Dermis lymphatic vessel endothelial cell (primary cell): ENCODE results near the gene TMEM255A. TPM values are rescaled to one million over a fixed set of nuclear protein-coding genes. Genes with fewer than 3 reads are reported as not detected.

Experiments
- total RNA-seq: library from RNA; depleted of rRNA; stranded (reverse); fragments of >200 nt; gene quantifications from 2 replicates; pipeline ENCODE4 v1.2.1, GENCODE V29; 2014

TMEM255A gene
- total RNA-seq, result not detected in 2 replicates

DNA sequence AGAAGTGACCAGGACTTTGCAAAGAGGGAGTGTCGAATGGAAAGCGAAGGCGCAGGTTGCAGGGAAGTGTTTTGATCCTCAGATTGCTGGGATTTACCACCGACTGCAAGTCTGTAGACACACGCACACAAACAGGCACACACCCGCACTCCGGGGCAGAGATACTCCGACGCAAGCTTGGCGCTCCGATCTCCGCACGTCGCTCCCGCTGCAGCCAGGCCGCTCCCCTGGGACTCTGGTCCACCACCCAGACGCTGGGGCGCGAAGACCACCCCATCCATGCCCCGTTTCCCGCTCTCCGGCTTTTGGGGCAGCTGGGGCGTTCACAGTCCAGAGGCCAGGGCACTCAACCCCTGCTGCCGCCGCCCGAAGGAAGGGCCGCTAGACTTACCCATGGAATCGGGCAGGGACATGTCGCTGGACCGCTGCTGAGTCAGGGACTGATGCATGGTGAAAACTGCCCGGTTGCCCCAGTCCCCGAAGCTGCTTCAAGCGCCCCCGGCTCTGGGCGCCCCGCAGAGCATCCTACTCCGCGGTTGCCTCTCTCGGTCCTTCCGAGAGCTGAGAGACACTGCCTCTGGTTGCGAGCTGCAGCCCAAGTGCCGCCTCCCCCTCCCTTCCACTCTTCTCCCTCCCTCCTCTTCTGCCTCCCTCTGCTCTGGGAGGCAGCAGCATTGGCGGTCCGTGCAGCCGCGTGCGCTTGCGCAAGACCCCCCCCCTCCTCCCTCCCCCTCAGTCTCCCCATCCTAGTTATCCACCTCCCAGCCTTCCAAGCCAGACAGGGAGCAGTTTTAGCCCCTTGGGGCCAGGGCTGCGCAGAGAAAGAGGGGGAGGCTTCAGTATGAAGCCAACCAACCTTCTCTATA is at the start of gene TMEM255A:
Gene TMEM255A, minus strand, starts transcription at position 601 of the 866 bp plus-strand sequence. Its CDS starts 152 bp downstream, at position 449.

DNA sequence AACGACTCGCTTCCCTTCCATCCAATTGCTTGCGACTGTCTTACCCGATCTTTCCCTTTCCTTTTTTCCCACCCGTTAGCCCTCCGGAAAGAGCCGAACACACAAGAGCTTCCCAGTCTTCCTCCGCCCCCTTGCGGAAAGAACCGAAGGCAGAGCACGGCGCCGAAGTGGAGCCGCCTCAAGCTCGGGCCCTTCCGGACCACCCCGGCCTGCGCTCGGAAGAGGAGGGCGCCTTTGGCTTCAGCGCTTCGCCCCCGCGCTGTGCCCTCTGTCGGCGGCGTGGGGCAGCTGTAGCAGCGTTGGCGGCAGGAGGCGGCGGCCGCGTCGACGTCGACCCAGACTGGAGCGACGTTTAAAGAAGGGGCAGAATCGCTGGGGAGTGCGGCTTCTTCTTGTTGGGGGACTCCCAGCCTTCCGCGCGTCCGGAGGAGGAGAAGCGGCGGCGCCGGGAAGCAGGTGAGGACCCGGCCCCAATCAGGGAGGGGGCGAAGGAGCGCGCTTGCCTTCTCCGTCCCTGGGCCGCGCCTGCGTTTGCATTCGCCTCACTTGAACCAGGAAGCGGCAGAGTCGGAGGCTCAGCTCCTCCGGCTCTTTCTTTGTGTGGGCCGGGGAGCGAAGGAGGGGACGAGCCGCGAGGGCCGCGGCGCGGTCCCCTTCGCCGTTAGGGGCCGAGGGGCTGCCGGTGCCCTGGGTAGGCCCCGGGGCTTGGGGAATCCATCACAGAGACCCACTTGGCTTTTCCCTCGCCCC is 60.6 kb downstream of the TMEM255A start, which contains the start of gene ZBTB33:
Gene ZBTB33, plus strand, starts transcription at position 291 of the 750 bp plus-strand sequence. CDS start 2,604 bp downstream, outside the sequence.

Other genes with a start within 250 kb of the TMEM255A start
- not detected in 2 replicates for gene RHOXF2B, start 233.8 kb downstream of the TMEM255A start, total RNA-seq
- not detected in 2 replicates for gene RHOXF1, start 195.5 kb downstream of the TMEM255A start, total RNA-seq
- not detected in 2 replicates for gene RHOXF2, start 152.8 kb downstream of the TMEM255A start, total RNA-seq
- 11.6 and 18.2 TPM in 2 replicates for gene ZBTB33, start 60.6 kb downstream of the TMEM255A start, total RNA-seq
- not detected in 2 replicates for gene ATP1B4, start 50.6 kb upstream of the TMEM255A start, total RNA-seq
- 117 and 137 TPM in 2 replicates for gene LAMP2, start 157.8 kb upstream of the TMEM255A start, total RNA-seq
- 35.7 and 53.6 TPM in 2 replicates for gene CUL4B, start 249.5 kb upstream of the TMEM255A start, total RNA-seq